ENCODE measurements around the gene SCTR.

- TF ChIP-seq CTCF (conservative IDR thresholded peaks at IDR 0.05 in 1 of 2, IDR thresholded peaks at IDR 0.05 in 1 of 2; ENCODE audit: extremely low read depth in 1 of 2, insufficient read depth in 1 of 2, low read depth in 1 of 2, low read length in 2 of 2) (no peak), EZH2 (IDR thresholded peaks at IDR 0.05; ENCODE audit: borderline replicate concordance, low read length) (no peak)
Measured at GRCh38 chr2:119462574-119462973, 61.7 kb downstream of the SCTR start.

Data from mammary epithelial cell (primary cell).